Fibroblast of pulmonary artery (primary cell): Measurements from ENCODE around the gene EPM2A.

Experiments used
- DNase-seq: peaks from one replicate; pipeline ENCODE4 v3.0.0-alpha.2; 2010; ENCODE audit warnings: low read depth
- H3K4me3 ChIP-seq: replicated peaks from 2 replicates; pipeline ENCODE4 v1.5.1; 2011; ENCODE audit warnings: low read depth, mild to moderate bottlenecking, control low read depth, low read length, moderate library complexity
- CTCF ChIP-seq: IDR thresholded peaks from 2 replicates; pipeline ENCODE4 v1.5.1; 2011; ENCODE audit warnings: mild to moderate bottlenecking, control low read depth, low read length, inconsistent platforms; ENCODE audit errors: missing control alignments

EPM2A gene

GRCh38 chr6:145735356-145736165, at the start of gene EPM2A:
EPM2A (minus strand) TSS chr6:145735520; CDS start chr6:145735498, 22 bp downstream.
- TF ChIP-seq CTCF: no peak
- peak within 1 kb of the TSS; percentile 65 for H3K4me3 ChIP-seq
- DNase-seq: peak; percentile 79

- no peak for DNase-seq
- H3K4me3 ChIP-seq: no peak overlapping the region
- TF ChIP-seq CTCF: no peak
Measured at GRCh38 chr6:145784683-145785082, 49.4 kb upstream of the EPM2A start.

- no peak overlapping the region for H3K4me3 ChIP-seq
- no peak for DNase-seq
- TF ChIP-seq CTCF: no peak
Measured at GRCh38 chr6:145783796-145784195, 48.5 kb upstream of the EPM2A start.

- H3K4me3 ChIP-seq: no peak overlapping the region
- DNase-seq: no peak
- TF ChIP-seq CTCF: no peak
Measured at GRCh38 chr6:145772846-145773245, 37.5 kb upstream of the EPM2A start.

GRCh38 chr6:145765449-145765848, 30.1 kb upstream of the EPM2A start:
- no peak for DNase-seq
- no peak for TF ChIP-seq CTCF
- no peak overlapping the region for H3K4me3 ChIP-seq

- no peak for TF ChIP-seq CTCF
- no peak for DNase-seq
- H3K4me3 ChIP-seq: no peak overlapping the region
Measured at GRCh38 chr6:145763742-145764141, 28.4 kb upstream of the EPM2A start.

- no peak for TF ChIP-seq CTCF
- no peak for DNase-seq
- H3K4me3 ChIP-seq: no peak overlapping the region
Measured at GRCh38 chr6:145761584-145761983, 26.3 kb upstream of the EPM2A start.
